ENCODE results near the gene C4BPA. TPM values are rescaled to one million over a fixed set of nuclear protein-coding genes. Genes with fewer than 3 reads are reported as not detected.

Gene C4BPA
- total and polyA plus RNA-seq, 2 of the 4 experiments (the other 2 are of a cell fraction) = not detected

GRCh38 chr1:207062058-207062457, 42.0 kb upstream of the C4BPA start:
- Histone ChIP-seq H2BK20ac (ENCODE audit: low read depth, low read length) (no peak overlapping the region), H3K4ac (ENCODE audit: low read depth, low read length) (no peak overlapping the region), H3K18ac (ENCODE audit: low read depth, low read length) (no peak overlapping the region), H3K27me3 (ENCODE audit: control insufficient read depth, insufficient read depth, low read length) (no peaks in the 10 kb centered on the region), H3K27ac (ENCODE audit: insufficient read depth, low read length) (no peak overlapping the region), H4K20me1 (ENCODE audit: insufficient read depth, low read length) (no peaks in the 10 kb centered on the region), H3K9me3 (ENCODE audit: control insufficient read depth, insufficient read depth, low read length) (no peaks in the 10 kb centered on the region), H3K4me1 (ENCODE audit: control insufficient read depth, insufficient read depth, low read length) (no peaks in the 10 kb centered on the region), H3K23ac (ENCODE audit: low read depth, low read length) (no peak overlapping the region), H3K9ac (ENCODE audit: low read depth, low read length) (no peak overlapping the region), H3K36me3 (ENCODE audit: control insufficient read depth, insufficient read depth, low read length) (no peaks in the 10 kb centered on the region), H2BK120ac (ENCODE audit: low read depth, low read length) (no peak overlapping the region), H2BK5ac (ENCODE audit: low read depth, low read length, poor library complexity, severe bottlenecking) (no peak overlapping the region), H3K14ac (replicated peaks; ENCODE audit: low read depth, low read length) (no peak overlapping the region), H4K91ac (ENCODE audit: insufficient read depth, low read depth, low read length) (no peak overlapping the region), H2AK9ac (replicated peaks; ENCODE audit: low read depth, low read length, poor library complexity) (no peak overlapping the region), H2AK5ac (ENCODE audit: low read depth, low read length) (no peak overlapping the region), H3K9me1 (ENCODE audit: insufficient read depth, low read length) (no peaks in the 10 kb centered on the region; the same call in 1 of the 2 replicates), H3K4me2 (ENCODE audit: low read depth, low read length) (no peak overlapping the region), H2AFZ (replicated peaks; ENCODE audit: low read length, poor library complexity) (no peak overlapping the region), H2BK15ac (ENCODE audit: low read depth, low read length) (no peak overlapping the region), H3K4me3 (ENCODE audit: insufficient read depth, low read depth, low read length) (no peak overlapping the region), H4K5ac (ENCODE audit: low read depth, low read length) (no peak overlapping the region), H4K8ac (ENCODE audit: low read depth in 2 of 2, low read length in 2 of 2) (no peak overlapping the region), H3K79me1 (ENCODE audit: low read depth in 1 of 2, low read length in 2 of 2) (no peaks in the 10 kb centered on the region), H3K56ac (ENCODE audit: extremely low read depth, insufficient read depth, low read length) (no peak overlapping the region)
- WGBS, 2 experiments (ENCODE audit: extremely low coverage in 2 of 2, insufficient read length in 1 of 2) = no CpG with 5 or more reads among the region's 1 CpG
- ChIA-PET CTCF (no interaction called here), POLR2A (ENCODE audit: unreplicated experiment) (no interaction called here)
- TF ChIP-seq FOS (IDR thresholded peaks at IDR 0.05; ENCODE audit: low read depth, low read length) (no peak), MAZ (IDR thresholded peaks at IDR 0.05; ENCODE audit: borderline replicate concordance, low read depth, low read length) (no peak), USF2 (IDR thresholded peaks at IDR 0.05; ENCODE audit: low read depth, low read length) (no peak), BHLHE40 (IDR thresholded peaks at IDR 0.05; ENCODE audit: low read depth, low read length) (no peak), MXI1 (IDR thresholded peaks at IDR 0.05; ENCODE audit: borderline replicate concordance, low read depth, low read length) (no peak), CHD1 (IDR thresholded peaks at IDR 0.05; ENCODE audit: low read depth, low read length) (no peak), POLR2A (IDR thresholded peaks at IDR 0.05; ENCODE audit: low read depth, low read length) (no peak), ELK1 (IDR thresholded peaks at IDR 0.05; ENCODE audit: borderline replicate concordance, low read depth, low read length) (no peak)
- ATAC-seq (ENCODE audit: low read depth) (no peak), DNase-seq (no peak)
- intact Hi-C loops (cut with micrococcal nuclease) = no loop called here
- dilution Hi-C loops (cut with HindIII; ENCODE audit: low sequenced_read_pairs, unreplicated experiment) = no loop called here
- in situ Hi-C loops (cut with MboI; ENCODE audit: low sequenced_read_pairs) = no loop called here
- no TSS peak for BruUV-seq (replicated peaks)

Data from IMR-90 (cell line).